GM18508 (cell line): ENCODE data around the gene TXNDC11.

Experiments
- ATAC-seq: cut with Tn5 transposase; IDR thresholded peaks from one replicate; pipeline ENCODE4 v1.9.1; 2021; ENCODE audit warnings: moderate number of reproducible peaks; ENCODE audit not compliant: insufficient read depth, unreplicated experiment

The TXNDC11 gene

GRCh38 chr16:11721781-11722467, 20.7 kb downstream of the TXNDC11 start:
- no peak for ATAC-seq

- ATAC-seq: no peak
Measured at GRCh38 chr16:11719762-11720161, 22.9 kb downstream of the TXNDC11 start.

DNA sequence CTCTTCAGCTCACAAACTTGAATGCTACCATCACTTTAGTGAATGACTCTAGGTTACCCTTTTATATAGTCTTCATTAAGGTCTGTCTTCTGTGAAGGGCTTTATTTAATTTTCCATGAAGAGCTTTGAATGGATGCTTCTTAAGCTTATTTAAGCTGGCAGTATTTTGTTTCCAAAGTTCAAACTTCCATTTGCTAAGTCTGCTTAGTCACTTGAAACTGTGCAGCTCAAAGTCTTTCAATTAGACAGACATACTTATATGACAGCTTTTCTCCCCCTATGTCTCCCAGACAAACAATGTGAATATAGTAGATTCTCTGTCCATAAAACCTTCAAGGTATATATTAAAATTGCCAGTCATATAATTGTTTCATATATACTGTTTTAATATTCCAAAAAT, 23.5 kb downstream of the TXNDC11 start:
- ATAC-seq: no peak

GRCh38 chr16:11717811-11718210, 24.8 kb downstream of the TXNDC11 start:
- no peak for ATAC-seq

GRCh38 chr16:11716336-11716735, 26.3 kb downstream of the TXNDC11 start:
- ATAC-seq: no peak

DNA sequence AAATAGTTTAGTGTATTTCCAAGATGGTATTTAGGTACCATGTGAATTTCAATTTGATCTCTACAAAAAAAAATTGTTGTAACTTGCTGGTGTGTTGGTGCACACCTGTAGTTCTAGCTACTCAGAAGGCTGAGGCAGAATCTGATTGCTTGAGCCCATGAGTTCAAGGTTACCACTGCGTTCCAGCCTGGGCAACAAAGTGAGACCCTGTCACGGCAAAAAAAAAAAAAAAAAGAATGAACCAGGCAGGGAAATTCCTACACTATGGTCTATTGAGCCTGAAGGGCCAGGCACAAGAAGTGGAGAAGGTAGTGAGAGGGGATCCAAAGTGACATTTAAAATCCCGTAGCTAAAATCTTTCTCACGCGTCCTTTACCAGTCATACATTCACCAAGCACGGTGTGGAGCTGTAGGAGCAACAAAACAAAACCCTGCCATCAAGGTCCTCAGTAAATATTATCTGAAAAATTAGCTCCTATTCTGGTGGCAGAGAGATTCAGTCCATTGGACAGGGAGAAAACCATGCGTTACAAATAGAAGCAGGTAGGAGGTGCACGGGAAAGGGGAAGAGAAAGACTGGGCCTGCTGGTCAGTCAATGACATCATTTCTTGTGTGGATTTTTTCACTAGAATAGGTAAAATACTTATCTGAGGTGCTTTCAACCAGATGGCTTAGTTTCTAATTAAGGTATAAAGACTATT, 27.3 kb downstream of the TXNDC11 start:
- no peak for ATAC-seq

- ATAC-seq: no peak
Measured at GRCh38 chr16:11712122-11712521, 30.5 kb downstream of the TXNDC11 start.

DNA sequence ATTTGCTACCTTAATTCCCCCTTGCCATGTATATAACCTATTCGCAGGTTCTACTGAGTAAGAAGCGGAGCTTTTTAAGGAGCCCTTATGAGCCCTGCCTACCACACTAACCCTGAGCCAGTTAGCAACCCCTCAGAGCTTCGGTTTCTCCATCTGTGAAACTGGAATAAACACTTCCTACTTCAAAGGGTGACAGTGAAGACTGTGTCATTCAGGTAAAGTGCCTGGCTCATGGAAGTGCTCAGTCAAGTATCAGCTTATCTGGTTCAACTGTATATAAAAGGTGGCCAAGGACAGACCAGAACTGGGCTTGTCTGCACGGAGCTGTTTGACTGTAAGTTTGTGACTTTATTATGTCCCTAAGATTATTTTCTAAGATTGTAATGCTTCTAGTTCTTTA, 31.0 kb downstream of the TXNDC11 start:
- no peak for ATAC-seq

DNA sequence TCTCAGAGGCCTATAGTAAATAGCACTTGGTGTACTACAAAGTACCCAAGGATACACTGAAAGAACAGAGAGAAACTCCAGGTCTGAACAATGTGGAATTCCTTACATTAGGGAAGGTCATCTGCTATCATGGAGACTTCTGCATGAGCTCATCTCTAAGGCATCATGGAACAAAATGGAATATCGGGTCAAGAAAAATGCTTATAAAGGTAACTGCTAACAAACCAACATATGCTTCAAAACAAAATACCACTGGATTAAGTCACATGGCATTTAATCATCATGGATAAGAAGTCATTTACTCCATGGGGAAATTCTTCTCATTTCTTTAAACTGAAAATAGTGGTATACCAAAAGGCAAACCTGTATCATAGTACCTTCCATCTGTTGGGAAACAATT, 34.2 kb downstream of the TXNDC11 start:
- ATAC-seq: no peak

- ATAC-seq: no peak
Measured at GRCh38 chr16:11707679-11708197, 34.9 kb downstream of the TXNDC11 start.

GRCh38 chr16:11706180-11706742, 36.4 kb downstream of the TXNDC11 start:
- ATAC-seq: no peak

DNA sequence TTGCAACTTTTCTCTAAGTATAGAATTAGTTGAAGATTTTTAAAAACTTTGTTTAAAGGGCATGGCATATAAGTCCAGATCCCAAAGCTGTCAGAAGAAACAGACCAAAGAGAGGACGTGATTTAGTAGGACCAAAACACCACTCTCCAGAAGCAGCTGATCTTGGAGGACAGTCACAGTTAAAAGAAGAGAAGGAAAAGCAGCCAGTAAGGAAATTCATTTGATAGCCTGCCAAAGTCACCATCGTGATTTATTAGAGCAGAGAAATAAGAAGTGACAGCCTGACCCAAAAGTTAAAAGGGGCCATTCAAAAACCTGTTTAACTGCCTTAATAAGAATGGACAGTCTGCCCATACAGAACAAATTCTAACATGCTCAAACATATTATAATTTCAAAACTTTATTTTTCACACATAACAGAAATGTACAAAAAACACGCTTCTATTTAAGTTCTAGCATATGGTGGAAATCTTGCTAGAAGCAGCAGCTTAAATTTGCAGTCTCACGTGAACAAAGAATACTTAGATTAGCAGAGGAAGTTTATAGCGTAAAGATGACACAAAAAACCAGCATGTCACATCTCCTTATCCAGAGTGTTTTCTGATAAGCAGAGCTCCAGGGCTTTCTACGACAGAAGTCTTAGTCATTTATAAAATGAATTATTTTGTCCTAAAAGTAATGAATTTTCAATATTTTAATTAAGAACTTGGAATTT, 37.2 kb downstream of the TXNDC11 start:
- no peak for ATAC-seq

DNA sequence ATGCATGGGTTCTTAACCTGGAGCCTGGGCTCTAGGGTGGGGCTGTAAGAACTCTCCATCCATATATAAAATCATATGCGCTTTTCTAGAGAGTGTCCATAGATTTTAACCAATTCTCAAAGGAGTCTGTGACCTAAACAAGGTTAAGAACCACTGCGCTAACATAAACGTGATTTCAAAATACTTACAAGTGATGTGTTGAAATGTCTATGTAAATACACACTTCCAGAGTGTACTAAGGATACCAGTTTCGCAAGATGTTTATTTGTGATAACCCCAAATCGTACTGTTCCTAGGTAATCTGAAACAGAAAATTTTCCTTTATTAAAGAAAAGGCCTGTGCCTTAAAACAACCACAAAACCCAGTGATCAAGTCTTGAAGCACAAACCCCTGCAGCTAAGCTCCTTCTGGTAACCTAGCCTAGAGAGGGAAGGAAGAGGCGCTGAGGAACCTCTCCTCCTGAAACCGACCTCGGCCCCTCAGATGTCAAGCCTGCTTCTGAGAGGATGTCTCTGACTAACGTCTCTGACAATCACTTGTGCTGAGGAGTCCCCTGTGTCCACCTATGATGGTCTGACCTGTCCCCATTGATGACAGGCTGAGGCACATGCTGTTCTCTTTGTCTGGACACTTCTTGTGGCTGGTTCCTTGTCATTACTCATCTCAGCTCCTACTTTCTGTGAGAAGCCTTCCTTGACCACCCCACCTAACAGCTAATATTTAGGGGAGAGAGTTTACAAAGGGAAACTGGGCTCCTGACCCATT, 42.2 kb downstream of the TXNDC11 start:
- no peak for ATAC-seq

DNA sequence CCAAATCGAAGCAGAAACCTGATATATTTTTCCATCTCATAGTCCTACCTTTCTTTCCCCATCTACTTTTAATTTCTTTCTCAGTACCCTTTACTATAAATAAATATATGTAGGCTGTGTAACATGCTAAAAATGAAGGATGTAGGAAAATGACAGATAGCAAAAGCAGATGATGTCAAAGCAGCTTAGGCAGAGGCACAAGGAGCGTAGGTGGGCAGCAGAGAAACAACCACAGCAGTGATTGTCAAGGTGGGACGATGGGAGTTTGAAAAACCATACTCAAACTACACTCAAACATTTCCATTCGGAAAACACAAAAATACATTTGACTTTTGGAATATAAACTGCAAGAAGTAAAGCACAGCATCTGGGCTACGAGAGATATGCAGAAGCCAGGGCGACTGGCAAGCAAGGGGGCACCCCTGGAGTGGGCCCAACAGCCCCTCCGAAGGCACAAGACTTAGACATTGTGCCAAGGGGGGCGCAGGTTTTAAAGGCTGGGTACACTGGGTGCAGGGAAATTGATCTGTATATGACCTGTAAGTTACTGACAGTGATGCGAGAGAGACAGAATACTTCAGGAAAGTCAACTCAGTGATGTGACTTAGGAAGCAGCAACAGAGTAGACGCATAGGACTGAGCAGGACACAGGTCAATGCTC, 43.3 kb downstream of the TXNDC11 start:
- no peak for ATAC-seq

GRCh38 chr16:11698271-11698689, 44.4 kb downstream of the TXNDC11 start:
- ATAC-seq: no peak

GRCh38 chr16:11697319-11697718, 45.3 kb downstream of the TXNDC11 start:
- no peak for ATAC-seq

DNA sequence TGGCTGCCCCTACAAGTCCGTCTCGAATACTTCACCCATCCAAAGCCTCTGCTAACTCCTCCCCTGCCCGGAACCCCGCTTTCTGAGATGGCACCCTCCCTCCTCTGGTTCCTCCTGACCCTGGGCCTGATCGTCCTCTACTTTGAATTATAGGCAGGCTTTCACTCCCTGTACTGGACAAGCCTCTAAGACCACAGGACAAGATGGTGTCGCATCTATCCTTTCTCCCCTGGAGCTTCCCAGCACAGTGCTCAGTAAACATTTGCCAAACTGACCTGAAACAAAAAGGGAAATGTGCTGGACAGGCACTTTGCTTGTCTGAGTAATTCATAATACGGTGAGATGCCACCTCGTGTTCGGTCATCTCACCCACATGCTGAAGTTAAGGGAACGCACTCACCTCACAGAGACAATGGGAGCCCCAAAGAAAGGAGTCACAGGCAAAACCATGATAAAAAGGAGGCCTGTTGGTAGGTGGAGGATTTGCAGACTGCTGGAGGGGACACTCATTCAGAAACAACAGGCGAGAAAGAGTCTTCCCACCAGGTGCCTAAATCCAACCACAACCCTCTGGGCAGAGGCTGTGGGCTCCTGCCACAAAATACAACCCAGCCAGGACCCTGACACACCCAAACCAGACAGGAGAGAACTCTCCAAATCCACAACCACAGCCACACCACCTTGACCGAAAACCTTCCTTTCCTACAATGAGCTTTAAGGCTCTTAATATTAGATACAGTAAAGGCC, 46.2 kb downstream of the TXNDC11 start:
- no peak for ATAC-seq

- no peak for ATAC-seq
Measured at GRCh38 chr16:11692651-11693050, 50.0 kb downstream of the TXNDC11 start.

DNA sequence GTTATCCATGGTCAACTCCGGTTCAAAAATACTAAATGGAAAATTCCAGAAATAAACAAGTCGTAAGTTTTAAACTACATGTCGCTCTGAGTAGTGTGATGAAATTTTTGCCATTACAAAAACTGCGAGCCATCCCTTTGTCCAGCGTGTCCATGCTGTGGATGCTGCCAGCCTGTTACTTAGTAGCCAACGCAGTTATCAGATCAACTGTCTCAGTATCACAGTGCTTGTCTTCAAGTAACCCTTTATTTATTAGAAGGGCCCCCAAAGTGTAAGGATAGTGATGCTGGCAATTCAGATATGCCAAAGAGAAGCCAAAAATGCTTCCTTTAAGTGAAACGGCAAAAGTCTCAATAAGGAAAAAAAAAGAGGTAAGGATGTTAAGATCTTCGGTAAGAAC, 50.5 kb downstream of the TXNDC11 start:
- no peak for ATAC-seq
